CD4-positive, alpha-beta memory T cell (primary cell): ENCODE data around the gene WDR37. TPM values are rescaled to one million over a fixed set of nuclear protein-coding genes. Genes with fewer than 3 reads are reported as not detected.
A peak's percentile ranks its signal among the peaks of the same experiment; 100 is the strongest.

Experiments
- CTCF ChIA-PET: fragments of 350-600 bp; sonication (Branson Sonifier 250); formaldehyde crosslinking; loops from one replicate; lab custom pipeline; 2021; ENCODE audit warnings: inconsistent platforms; ENCODE audit not compliant: partially characterized antibody; lab: Charles Lee
- POLR2A ChIA-PET: fragments of 350-600 bp; sonication (Branson Sonifier 250); formaldehyde crosslinking; loops from one replicate; lab custom pipeline; 2021; ENCODE audit not compliant: partially characterized antibody; lab: Charles Lee
- DNase-seq, 5 donors: peaks; one replicate each; pipeline versions ENCODE4 v3.0.0 to v3.0.0-alpha.2; 2020 to 2022; ENCODE audit warnings: mixed read lengths in 1 of 5
- H3K27ac ChIP-seq: one replicate; pipeline ENCODE4 v1.7.0; 2013; ENCODE audit warnings: low read depth, low read length
- H3K27me3 ChIP-seq: 2 replicates; pipeline ENCODE4 v1.7.0; 2013; ENCODE audit warnings: mild to moderate bottlenecking, low read length, moderate library complexity; ENCODE audit not compliant: insufficient read depth
- H3K36me3 ChIP-seq: 2 replicates; pipeline ENCODE4 v1.7.0; 2013; ENCODE audit warnings: mild to moderate bottlenecking, low read length, moderate library complexity; ENCODE audit not compliant: insufficient read depth
- H3K4me1 ChIP-seq: 2 replicates; pipeline ENCODE4 v1.7.0; 2013; ENCODE audit warnings: mild to moderate bottlenecking, low read length, moderate library complexity; ENCODE audit not compliant: insufficient read depth
- H3K4me3 ChIP-seq, 2 donors: one replicate each; pipeline ENCODE4 v1.7.0; 2013; ENCODE audit warnings: low read length in 2 of 2, mild to moderate bottlenecking in 1 of 2
- H3K9me3 ChIP-seq, 2 donors: one replicate each; pipeline ENCODE4 v1.7.0; 2013; ENCODE audit warnings: low read length in 2 of 2, control low read depth in 1 of 2; ENCODE audit not compliant: control insufficient read depth in 1 of 2
- H3K27ac Mint-ChIP-seq, 7 donors: one replicate each; pipeline ENCODE4 v1.8.0; 2020 to 2021; ENCODE audit warnings: mixed read lengths in 7 of 7, mild to moderate bottlenecking in 6 of 7, inconsistent platforms in 3 of 7, moderate library complexity in 3 of 7
- H3K27me3 Mint-ChIP-seq, 2 donors: one replicate each; pipeline ENCODE4 v1.8.0; 2020 to 2021; ENCODE audit warnings: mixed read lengths in 2 of 2
- H3K36me3 Mint-ChIP-seq, 2 donors: one replicate each; pipeline ENCODE4 v1.8.0; 2020 to 2021; ENCODE audit warnings: mixed read lengths in 2 of 2, inconsistent platforms in 1 of 2, mild to moderate bottlenecking in 1 of 2
- H3K4me1 Mint-ChIP-seq, 4 donors: one replicate each; pipeline ENCODE4 v1.8.0; 2020 to 2021; ENCODE audit warnings: mixed read lengths in 4 of 4, mild to moderate bottlenecking in 1 of 4
- H3K4me3 Mint-ChIP-seq, 8 donors: one replicate each; pipeline ENCODE4 v1.8.0; 2020 to 2021; ENCODE audit warnings: mixed read lengths in 8 of 8, mild to moderate bottlenecking in 7 of 8, moderate library complexity in 6 of 8, inconsistent platforms in 3 of 8
- H3K9me3 Mint-ChIP-seq, 8 donors: one replicate each; pipeline ENCODE4 v1.8.0; 2020 to 2021; ENCODE audit warnings: mixed read lengths in 8 of 8, mild to moderate bottlenecking in 5 of 8, inconsistent platforms in 3 of 8, moderate library complexity in 1 of 8
- intact Hi-C: fragments of 100-400 bp; cut with micrococcal nuclease; formaldehyde crosslinking; loops from one replicate; pipeline ENCODE4 v1.15.1; 2023
- polyA plus RNA-seq, 2 donors: library from polyadenylated mRNA; unstranded; fragments of 300-500 nt; fragmentation: Illumina TruSeq; gene quantifications; one replicate each; pipeline ENCODE4 v1.2.3, GENCODE V29; 2021
- total RNA-seq, 2 experiments: library from RNA; stranded (reverse); gene quantifications; one replicate each; pipeline ENCODE4 v1.2.3, GENCODE V29; 2021

WDR37 gene
- total and polyA plus RNA-seq, 4 experiments from 2014 or later, result 14.2 to 42.5 (median 29.8) TPM

DNA sequence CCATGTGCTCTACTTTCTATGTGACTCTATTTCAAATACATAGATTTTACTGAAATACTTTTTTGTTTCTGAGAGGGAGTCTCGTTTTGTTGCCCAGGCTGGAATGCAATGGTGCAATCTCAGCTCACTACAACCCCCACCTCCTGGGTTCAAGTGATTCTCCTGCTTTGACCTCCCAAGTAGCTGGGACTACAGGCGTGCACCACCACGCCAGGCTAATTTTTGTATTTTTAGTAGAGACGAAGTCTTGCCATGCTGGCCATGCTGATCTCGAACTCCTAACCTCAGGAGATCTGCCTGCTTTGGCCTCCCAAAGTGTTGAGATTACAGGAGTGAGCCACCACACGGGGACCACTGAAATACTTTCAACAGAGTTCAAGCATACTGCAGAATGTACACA, 10.8 kb upstream of the WDR37 start:
- ChIA-PET CTCF (interaction anchor here (1.1 kb wide), 1 partner anchor 10 kb away, joined by 3 read pairs; the partner anchor contains the start of gene WDR37), POLR2A (interaction anchor here (1.7 to 3.5 kb wide), 2 partner anchors 10 kb away, joined by 7 to 22 read pairs; partner anchors contain the start of gene WDR37)
- H3K9me3 Mint-ChIP-seq, result peaks cover 0 to 7% (median 0%) of the 10 kb centered on the region in 8 donors
- H3K27ac Mint-ChIP-seq, result peak overlapping the region; percentile 70 to 97 (median 93)
- Histone ChIP-seq H3K4me3 (no peak overlapping the region), H3K9me3 (no peaks in the 10 kb centered on the region), H3K4me1 (peaks cover 58% of the 10 kb centered on the region), H3K27me3 (no peaks in the 10 kb centered on the region), H3K36me3 (peaks cover 10% of the 10 kb centered on the region), H3K27ac (peak overlapping the region; percentile 56)
- no peaks in the 10 kb centered on the region for H3K27me3 Mint-ChIP-seq
- DNase-seq, result no peak
- H3K4me3 Mint-ChIP-seq, result peak overlapping the region in 7 of 8 donors; percentile 25 to 88 (median 61)
- H3K36me3 Mint-ChIP-seq, result peaks cover 11 to 45% of the 10 kb centered on the region in 2 donors
- H3K4me1 Mint-ChIP-seq, result peaks cover 35 to 68% (median 45%) of the 10 kb centered on the region in 4 donors
- intact Hi-C loops, result loop anchor here (10.0 kb wide), 1 partner anchor 1999 kb away; no protein-coding TSS in a partner anchor

DNA sequence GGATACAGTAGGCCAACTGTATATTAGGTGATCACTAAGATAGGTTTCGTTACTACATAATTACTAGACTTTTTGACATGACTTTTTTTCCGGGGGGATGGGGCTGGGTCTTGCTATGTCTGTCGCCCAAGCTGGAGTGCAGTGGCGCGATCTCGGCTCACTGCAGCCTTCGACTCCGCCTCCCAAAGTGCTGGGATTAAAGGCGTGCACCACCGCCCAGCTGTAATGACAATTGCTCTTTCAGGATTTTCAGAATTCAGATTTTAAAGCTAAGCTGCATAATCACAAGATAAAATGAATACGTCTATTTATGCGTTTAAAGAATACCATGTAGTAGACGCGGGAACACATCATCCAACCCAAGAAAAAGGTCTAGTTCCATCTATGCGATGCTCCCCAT, 8.2 kb upstream of the WDR37 start:
- POLR2A ChIA-PET, result interaction anchor here (0.9 to 4.2 kb wide), 7 partner anchors 9 to 120 kb away, joined by 3 to 33 read pairs (median 17); partner anchors contain the start of genes GTPBP4, LARP4B and WDR37
- intact Hi-C loops, result loop anchor here (1.0 to 10.0 kb wide), 3 partner anchors 8 to 1997 kb away; partner anchors contain the start of gene WDR37
- H3K27ac ChIP-seq, result peak overlapping the region; percentile 96
- CTCF ChIA-PET, result interaction anchor here (1.1 kb wide), 1 partner anchor 60 kb away, joined by 3 read pairs; the partner anchor contains the start of gene GTPBP4
- H3K27me3 ChIP-seq, result no peaks in the 10 kb centered on the region
- H3K27me3 Mint-ChIP-seq, result no peaks in the 10 kb centered on the region
- peaks cover 3% of the 10 kb centered on the region for H3K36me3 ChIP-seq
- H3K9me3 ChIP-seq, result no peaks in the 10 kb centered on the region
- no peak for DNase-seq
- peak overlapping the region; percentile 98 to 99 (median 99) for H3K27ac Mint-ChIP-seq
- H3K4me1 Mint-ChIP-seq, result peaks cover 50 to 90% (median 63%) of the 10 kb centered on the region in 4 donors
- H3K4me3 ChIP-seq, result peak overlapping the region; percentile 64 to 79
- H3K9me3 Mint-ChIP-seq, result peaks cover 0 to 7% (median 0%) of the 10 kb centered on the region in 8 donors
- peaks cover 7 to 44% of the 10 kb centered on the region in 2 donors for H3K36me3 Mint-ChIP-seq
- peaks cover 69% of the 10 kb centered on the region for H3K4me1 ChIP-seq
- peak overlapping the region; percentile 92 to 98 (median 95) for H3K4me3 Mint-ChIP-seq

DNA sequence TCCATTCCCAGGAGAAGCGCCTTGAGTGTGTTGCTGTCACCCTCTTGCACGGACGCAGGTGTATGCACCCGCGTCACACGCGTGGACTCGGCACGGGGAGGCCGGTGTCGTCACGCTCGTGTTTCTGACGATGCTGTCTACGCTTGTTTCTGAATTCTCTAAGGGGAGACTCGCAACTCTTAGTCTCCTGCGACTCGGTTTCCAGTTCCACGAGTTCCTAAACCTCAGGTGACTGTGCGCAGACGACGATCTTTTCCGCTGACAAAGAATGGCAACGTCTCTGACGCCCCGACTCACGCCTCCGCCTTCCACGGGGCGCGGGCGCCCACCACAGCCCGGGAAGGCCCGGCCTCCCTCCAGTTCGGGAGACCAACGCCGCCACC, 7.8 kb upstream of the WDR37 start:
- Mint-ChIP-seq H3K27ac (peak overlapping the region; percentile 98 to 99 (median 99)), H3K27me3 (no peaks in the 10 kb centered on the region), H3K36me3 (peaks cover 3 to 42% of the 10 kb centered on the region in 2 donors), H3K4me3 (peak overlapping the region; percentile 92 to 98 (median 95)), H3K9me3 (peaks cover 0 to 7% (median 0%) of the 10 kb centered on the region in 8 donors), H3K4me1 (peaks cover 48 to 90% (median 61%) of the 10 kb centered on the region in 4 donors)
- peak overlapping the region; percentile 96 for H3K27ac ChIP-seq
- H3K9me3 ChIP-seq, result no peaks in the 10 kb centered on the region
- H3K4me3 ChIP-seq, result peak overlapping the region; percentile 64 to 79
- peaks cover 7% of the 10 kb centered on the region for H3K36me3 ChIP-seq
- H3K27me3 ChIP-seq, result no peaks in the 10 kb centered on the region
- DNase-seq, result peak in 4 of 5 donors; percentile 73 to 87 (median 80)
- CTCF ChIA-PET, result interaction anchor here (0.7 to 1.1 kb wide), 2 partner anchors 13 to 60 kb away, joined by 3 to 4 read pairs; partner anchors contain the start of gene GTPBP4
- intact Hi-C loops, result loop anchor here (1.0 to 10.0 kb wide), 3 partner anchors 8 to 1996 kb away; partner anchors contain the start of gene WDR37
- H3K4me1 ChIP-seq, result peaks cover 69% of the 10 kb centered on the region
- POLR2A ChIA-PET, result interaction anchor here (0.6 to 4.2 kb wide), 14 partner anchors 9 to 120 kb away, joined by 3 to 33 read pairs (median 4); partner anchors contain the start of genes GTPBP4, LARP4B and WDR37

DNA sequence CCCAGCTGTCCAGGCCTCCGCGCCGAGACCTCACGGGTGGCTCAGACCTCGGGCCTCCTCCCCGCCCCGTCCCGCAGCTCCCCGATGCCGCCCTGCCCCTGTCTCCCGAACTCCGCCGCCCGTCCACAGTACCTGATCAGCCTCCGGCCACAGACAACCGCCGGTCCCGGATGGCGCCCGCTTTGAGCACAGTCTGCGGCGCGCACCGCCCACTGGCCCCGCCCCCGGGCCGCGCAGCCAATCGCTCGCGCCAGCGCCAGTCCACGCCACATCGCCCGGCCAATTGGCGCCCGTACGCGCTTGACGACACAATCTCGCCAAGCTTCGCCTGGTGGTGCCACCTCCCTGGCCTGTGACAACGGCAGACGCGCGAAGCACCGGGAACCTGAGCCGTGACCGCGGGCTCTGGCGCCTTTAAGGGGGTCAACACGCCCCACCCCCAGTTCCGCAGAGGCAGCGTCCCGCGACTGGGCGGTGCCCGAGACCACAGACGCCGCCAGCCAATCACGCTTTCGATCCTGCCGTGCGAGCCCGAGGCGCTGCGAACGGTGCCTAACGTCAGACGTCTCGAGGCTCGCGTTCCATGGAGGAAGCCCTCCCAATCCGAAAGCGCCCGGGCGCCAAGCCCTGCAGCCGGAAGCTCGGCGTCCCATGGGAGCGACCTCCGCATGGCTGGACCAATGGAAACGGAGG, 7.3 kb upstream of the WDR37 start, which contains the start of gene IDI1:
Gene IDI1, minus strand, starts transcription at position 388 of the 693 bp plus-strand sequence. Its CDS starts 116 bp downstream, at position 272.
- H3K9me3 Mint-ChIP-seq, result peaks cover 0 to 7% (median 0%) of the 10 kb centered on the region in 8 donors
- ChIA-PET POLR2A (interaction anchor here (0.6 to 4.2 kb wide), 20 partner anchors 8 to 121 kb away, joined by 3 to 33 read pairs (median 4); partner anchors contain the start of genes GTPBP4, LARP4B and WDR37), CTCF (interaction anchor here (0.7 to 1.5 kb wide), 3 partner anchors 13 to 61 kb away, joined by 3 to 5 read pairs (median 4); partner anchors contain the start of gene GTPBP4)
- peak; percentile 97 to 99 (median 98) for DNase-seq
- peak within 1 kb of the TSS; percentile 98 to 99 (median 99) for H3K27ac Mint-ChIP-seq
- Histone ChIP-seq H3K27ac (peak within 1 kb of the TSS; percentile 96), H3K4me1 (peaks cover 70% of the 10 kb centered on the region), H3K9me3 (no peaks in the 10 kb centered on the region), H3K4me3 (peak within 1 kb of the TSS; percentile 66 to 79), H3K27me3 (no peaks in the 10 kb centered on the region), H3K36me3 (peaks cover 12% of the 10 kb centered on the region)
- H3K36me3 Mint-ChIP-seq, result peaks cover 0 to 43% of the 10 kb centered on the region in 2 donors
- no peaks in the 10 kb centered on the region for H3K27me3 Mint-ChIP-seq
- peak within 1 kb of the TSS; percentile 92 to 98 (median 95) for H3K4me3 Mint-ChIP-seq
- intact Hi-C loops, result loop anchor here (1.0 to 10.0 kb wide), 5 partner anchors 7 to 1996 kb away; partner anchors contain the start of genes GTPBP4, LARP4B and WDR37
- H3K4me1 Mint-ChIP-seq, result peaks cover 46 to 90% (median 61%) of the 10 kb centered on the region in 4 donors

DNA sequence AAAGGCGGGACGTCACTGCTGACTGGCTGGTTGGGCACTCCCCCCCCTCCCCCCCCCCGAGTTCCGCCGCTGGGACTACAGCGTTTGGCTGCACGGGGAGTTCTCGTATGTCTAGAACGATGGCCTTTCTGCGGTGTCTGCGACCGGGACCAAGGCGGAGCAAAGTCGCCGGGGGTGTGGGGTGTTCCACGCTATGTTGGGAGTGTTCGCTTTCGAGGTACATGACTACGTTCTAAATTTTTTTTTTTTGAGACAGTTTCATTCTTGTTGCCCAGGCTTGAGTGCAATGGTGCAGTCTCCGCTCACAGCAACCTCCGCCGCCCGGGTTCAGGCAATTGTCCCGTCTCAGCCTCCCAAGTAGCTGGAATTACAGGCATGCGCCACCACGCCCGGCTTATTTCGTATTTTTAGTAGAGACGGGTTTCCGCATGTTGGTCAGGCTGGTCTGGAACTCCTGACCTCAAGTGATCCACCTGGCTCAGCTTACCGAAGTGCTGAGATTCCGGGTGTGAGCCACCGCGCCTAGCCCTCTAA, 6.7 kb upstream of the WDR37 start:
- intact Hi-C loops, result loop anchor here (1.0 to 10.0 kb wide), 4 partner anchors 13 to 1995 kb away; partner anchors contain the start of genes GTPBP4 and LARP4B
- Mint-ChIP-seq H3K27me3 (no peaks in the 10 kb centered on the region), H3K36me3 (peaks cover 0 to 46% of the 10 kb centered on the region in 2 donors), H3K4me3 (peak overlapping the region; percentile 92 to 98 (median 95)), H3K9me3 (peaks cover 0 to 7% (median 0%) of the 10 kb centered on the region in 8 donors), H3K27ac (peak overlapping the region; percentile 98 to 99 (median 99)), H3K4me1 (peaks cover 46 to 90% (median 61%) of the 10 kb centered on the region in 4 donors)
- H3K4me3 ChIP-seq, result peak overlapping the region; percentile 66 to 79
- H3K36me3 ChIP-seq, result peaks cover 18% of the 10 kb centered on the region
- ChIA-PET POLR2A (interaction anchor here (0.9 to 4.2 kb wide), 18 partner anchors 8 to 121 kb away, joined by 3 to 33 read pairs (median 4); partner anchors contain the start of genes GTPBP4, LARP4B and WDR37), CTCF (interaction anchor here (1.0 to 1.5 kb wide), 3 partner anchors 14 to 62 kb away, joined by 3 to 6 read pairs (median 5); no protein-coding TSS in a partner anchor)
- DNase-seq, result no peak
- no peaks in the 10 kb centered on the region for H3K9me3 ChIP-seq
- peak overlapping the region; percentile 96 for H3K27ac ChIP-seq
- H3K27me3 ChIP-seq, result no peaks in the 10 kb centered on the region
- H3K4me1 ChIP-seq, result peaks cover 70% of the 10 kb centered on the region

DNA sequence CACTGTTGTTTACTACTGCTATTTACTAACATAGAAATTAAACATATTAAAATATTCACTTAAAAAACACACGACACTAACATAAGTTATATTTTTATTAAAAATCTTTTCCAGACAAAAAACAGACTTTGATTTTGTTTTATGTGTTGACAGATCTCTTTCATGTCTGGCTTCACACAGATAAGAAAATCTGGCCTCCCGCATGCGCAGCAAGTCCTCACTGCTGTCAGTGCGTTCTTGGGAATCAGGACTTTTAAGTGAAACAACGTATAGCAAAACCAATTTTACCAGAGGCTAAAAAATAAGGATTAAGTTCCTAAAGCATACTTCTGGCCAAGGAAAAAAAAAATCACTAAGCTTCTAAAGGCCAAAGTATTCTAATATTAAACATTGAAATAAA, 6.0 kb upstream of the WDR37 start:
- POLR2A ChIA-PET, result interaction anchor here (0.9 to 4.2 kb wide), 9 partner anchors 7 to 122 kb away, joined by 3 to 33 read pairs (median 5); partner anchors contain the start of genes GTPBP4, LARP4B and WDR37

More for the DNA sequence above, 6.0 kb upstream of the WDR37 start:
- Histone ChIP-seq H3K36me3 (peaks cover 18% of the 10 kb centered on the region), H3K27me3 (no peaks in the 10 kb centered on the region), H3K9me3 (no peaks in the 10 kb centered on the region), H3K4me1 (peaks cover 70% of the 10 kb centered on the region), H3K27ac (peak overlapping the region; percentile 96), H3K4me3 (peak overlapping the region; percentile 66 to 79)
- CTCF ChIA-PET, result interaction anchor here (1.0 to 1.5 kb wide), 3 partner anchors 13 to 61 kb away, joined by 3 to 6 read pairs (median 5); no protein-coding TSS in a partner anchor
- Mint-ChIP-seq H3K36me3 (peaks cover 0 to 49% of the 10 kb centered on the region in 2 donors), H3K9me3 (peaks cover 0 to 7% (median 0%) of the 10 kb centered on the region in 8 donors), H3K4me1 (peaks cover 46 to 90% (median 61%) of the 10 kb centered on the region in 4 donors), H3K4me3 (peak overlapping the region; percentile 92 to 98 (median 95)), H3K27me3 (no peaks in the 10 kb centered on the region), H3K27ac (peak overlapping the region; percentile 98 to 99 (median 99))
- DNase-seq, result peak in 3 of 5 donors; percentile 26 to 51 (median 26)
- intact Hi-C loops, result no loop called here
